ENCODE results near the gene LPCAT4.

LPCAT4 gene

GRCh38 chr15:34361278-34361677 is 5.7 kb downstream of the LPCAT4 start:
- Histone ChIP-seq H3K36me3 (replicated peaks) (peaks cover 41% of the 10 kb centered on the region), H3K27me3 (replicated peaks) (no peaks in the 10 kb centered on the region), H3K4me3 (ENCODE audit: low read depth, low read length) (no peak overlapping the region), H3K27ac (no peak overlapping the region)
- no peak for DNase-seq
- TF ChIP-seq, protein P1, sequence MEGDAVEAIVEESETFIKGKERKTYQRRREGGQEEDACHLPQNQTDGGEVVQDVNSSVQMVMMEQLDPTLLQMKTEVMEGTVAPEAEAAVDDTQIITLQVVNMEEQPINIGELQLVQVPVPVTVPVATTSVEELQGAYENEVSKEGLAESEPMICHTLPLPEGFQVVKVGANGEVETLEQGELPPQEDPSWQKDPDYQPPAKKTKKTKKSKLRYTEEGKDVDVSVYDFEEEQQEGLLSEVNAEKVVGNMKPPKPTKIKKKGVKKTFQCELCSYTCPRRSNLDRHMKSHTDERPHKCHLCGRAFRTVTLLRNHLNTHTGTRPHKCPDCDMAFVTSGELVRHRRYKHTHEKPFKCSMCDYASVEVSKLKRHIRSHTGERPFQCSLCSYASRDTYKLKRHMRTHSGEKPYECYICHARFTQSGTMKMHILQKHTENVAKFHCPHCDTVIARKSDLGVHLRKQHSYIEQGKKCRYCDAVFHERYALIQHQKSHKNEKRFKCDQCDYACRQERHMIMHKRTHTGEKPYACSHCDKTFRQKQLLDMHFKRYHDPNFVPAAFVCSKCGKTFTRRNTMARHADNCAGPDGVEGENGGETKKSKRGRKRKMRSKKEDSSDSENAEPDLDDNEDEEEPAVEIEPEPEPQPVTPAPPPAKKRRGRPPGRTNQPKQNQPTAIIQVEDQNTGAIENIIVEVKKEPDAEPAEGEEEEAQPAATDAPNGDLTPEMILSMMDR (IDR thresholded peaks at IDR 0.05; ENCODE audit: low read depth, low read length, missing control alignments), result no peak
- in situ Hi-C loops (cut with HindIII; ENCODE audit: low pct_ligation_motif_present, low sequenced_read_pairs), result no loop called here

- H3K36me3 ChIP-seq (replicated peaks), result peaks cover 43% of the 10 kb centered on the region
- DNase-seq, result no peak
- in situ Hi-C loops (cut with HindIII; ENCODE audit: low pct_ligation_motif_present, low sequenced_read_pairs), result no loop called here
- H3K4me3 ChIP-seq (ENCODE audit: low read depth, low read length), result no peak overlapping the region
- H3K27me3 ChIP-seq (replicated peaks), result no peaks in the 10 kb centered on the region
- TF ChIP-seq, protein P1 (IDR thresholded peaks at IDR 0.05; ENCODE audit: low read depth, low read length, missing control alignments), result no peak
- no peak overlapping the region for H3K27ac ChIP-seq
Observed at GRCh38 chr15:34360298-34360697, 6.7 kb downstream of the LPCAT4 start.

GRCh38 chr15:34359416-34359815 is 7.6 kb downstream of the LPCAT4 start:
- Histone ChIP-seq H3K27ac (no peak overlapping the region), H3K27me3 (replicated peaks) (no peaks in the 10 kb centered on the region), H3K4me3 (ENCODE audit: low read depth, low read length) (no peak overlapping the region), H3K36me3 (replicated peaks) (peaks cover 44% of the 10 kb centered on the region)
- TF ChIP-seq, protein P1 (IDR thresholded peaks at IDR 0.05; ENCODE audit: low read depth, low read length, missing control alignments), result no peak
- DNase-seq, result no peak
- in situ Hi-C loops (cut with HindIII; ENCODE audit: low pct_ligation_motif_present, low sequenced_read_pairs), result no loop called here

DNA sequence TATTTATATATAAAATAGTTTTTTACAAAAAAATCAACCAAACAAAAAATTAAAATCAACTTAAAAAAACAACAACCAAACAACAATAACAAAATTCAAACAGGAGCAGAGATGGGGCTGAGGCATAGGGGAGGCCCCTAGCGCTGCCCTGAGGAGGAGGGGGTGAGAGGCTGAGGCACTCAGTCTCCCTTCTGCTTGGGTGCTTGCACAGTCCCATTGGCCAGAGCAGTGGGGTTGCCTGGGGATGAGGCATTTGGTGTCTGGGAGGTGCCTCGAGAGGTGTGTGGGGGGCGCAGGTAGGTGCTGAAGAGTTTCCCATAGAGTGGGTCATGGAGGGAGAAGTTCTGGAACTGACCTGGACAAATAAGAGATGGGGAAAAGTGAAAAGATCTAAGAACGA is 8.0 kb downstream of the LPCAT4 start:
- Histone ChIP-seq H3K27me3 (replicated peaks) (no peaks in the 10 kb centered on the region), H3K36me3 (replicated peaks) (peaks cover 43% of the 10 kb centered on the region), H3K27ac (no peak overlapping the region), H3K4me3 (ENCODE audit: low read depth, low read length) (no peak overlapping the region)
- TF ChIP-seq, protein P1 (IDR thresholded peaks at IDR 0.05; ENCODE audit: low read depth, low read length, missing control alignments), result no peak
- DNase-seq, result no peak
- in situ Hi-C loops (cut with HindIII; ENCODE audit: low pct_ligation_motif_present, low sequenced_read_pairs), result no loop called here

DNA sequence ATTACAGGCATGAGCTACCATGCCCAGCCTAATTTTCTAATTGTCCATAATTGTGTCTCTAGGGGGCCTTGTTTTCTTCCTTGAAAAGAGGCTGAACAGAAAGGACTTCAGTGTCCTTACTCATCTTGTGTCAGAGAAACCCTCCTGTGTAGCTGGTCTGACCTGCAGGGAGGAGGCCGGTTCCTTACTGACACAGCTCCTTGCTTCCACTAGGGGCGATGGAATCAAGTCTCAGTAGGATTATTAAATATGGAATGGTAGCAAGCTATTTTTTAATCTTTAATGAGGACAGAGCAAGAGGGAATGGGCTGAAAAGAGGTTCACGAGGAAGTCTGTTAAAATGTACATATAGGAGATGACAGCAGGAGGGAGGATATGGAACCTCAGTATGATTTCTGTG is 8.6 kb downstream of the LPCAT4 start:
- no peak for DNase-seq
- Histone ChIP-seq H3K36me3 (replicated peaks) (peaks cover 40% of the 10 kb centered on the region), H3K4me3 (ENCODE audit: low read depth, low read length) (no peak overlapping the region), H3K27ac (no peak overlapping the region), H3K27me3 (replicated peaks) (no peaks in the 10 kb centered on the region)
- TF ChIP-seq, protein P1 (IDR thresholded peaks at IDR 0.05; ENCODE audit: low read depth, low read length, missing control alignments), result peak; percentile 59
- in situ Hi-C loops (cut with HindIII; ENCODE audit: low pct_ligation_motif_present, low sequenced_read_pairs), result no loop called here

DNA sequence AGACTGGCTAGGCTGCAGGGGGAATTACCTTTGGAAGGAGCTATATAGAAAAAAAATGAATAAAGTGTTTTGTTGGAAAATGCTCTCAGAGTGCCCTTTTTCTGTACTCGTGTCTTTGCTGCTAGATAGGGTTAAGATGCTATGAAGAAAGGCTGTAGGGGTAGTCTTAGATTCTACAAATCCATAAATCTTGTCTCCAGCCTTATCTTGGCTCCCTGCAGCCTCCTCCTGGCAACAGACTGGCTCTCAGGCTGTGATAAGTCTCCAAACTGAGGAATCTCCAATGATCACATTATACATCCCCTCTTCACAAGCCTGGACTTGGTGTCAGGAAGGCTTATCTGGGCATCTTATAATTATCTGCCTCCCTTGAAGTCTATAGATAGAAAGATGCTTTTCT is 9.3 kb downstream of the LPCAT4 start:
- DNase-seq, result no peak
- Histone ChIP-seq H3K27me3 (replicated peaks) (no peaks in the 10 kb centered on the region), H3K36me3 (replicated peaks) (peaks cover 36% of the 10 kb centered on the region), H3K27ac (no peak overlapping the region), H3K4me3 (ENCODE audit: low read depth, low read length) (no peak overlapping the region)
- TF ChIP-seq, protein P1 (IDR thresholded peaks at IDR 0.05; ENCODE audit: low read depth, low read length, missing control alignments), result no peak
- in situ Hi-C loops (cut with HindIII; ENCODE audit: low pct_ligation_motif_present, low sequenced_read_pairs), result no loop called here
